GM13976 (cell line): ENCODE data around the gene EIF1.

ENCODE experiments used
- DNase-seq: peaks from one replicate; pipeline ENCODE4 v3.0.0; 2012; ENCODE audit warnings: low spot score
- in situ Hi-C: fragments of 300-500 bp; cut with MboI; formaldehyde crosslinking; loops from one replicate; pipeline ENCODE4 v1.12.0; 2022; ENCODE audit warnings: low sequenced_read_pairs, mixed read lengths, inconsistent platforms; ENCODE audit not compliant: unreplicated experiment
- TF ChIP-seq, protein P1 (sequence below): IDR thresholded peaks from 2 replicates; pipeline ENCODE4 v1.5.1; 2012; ENCODE audit warnings: borderline replicate concordance, mild to moderate bottlenecking; ENCODE audit not compliant: insufficient read depth; ENCODE audit errors: extremely low read depth, missing control alignments, control extremely low read depth

Gene EIF1

DNA sequence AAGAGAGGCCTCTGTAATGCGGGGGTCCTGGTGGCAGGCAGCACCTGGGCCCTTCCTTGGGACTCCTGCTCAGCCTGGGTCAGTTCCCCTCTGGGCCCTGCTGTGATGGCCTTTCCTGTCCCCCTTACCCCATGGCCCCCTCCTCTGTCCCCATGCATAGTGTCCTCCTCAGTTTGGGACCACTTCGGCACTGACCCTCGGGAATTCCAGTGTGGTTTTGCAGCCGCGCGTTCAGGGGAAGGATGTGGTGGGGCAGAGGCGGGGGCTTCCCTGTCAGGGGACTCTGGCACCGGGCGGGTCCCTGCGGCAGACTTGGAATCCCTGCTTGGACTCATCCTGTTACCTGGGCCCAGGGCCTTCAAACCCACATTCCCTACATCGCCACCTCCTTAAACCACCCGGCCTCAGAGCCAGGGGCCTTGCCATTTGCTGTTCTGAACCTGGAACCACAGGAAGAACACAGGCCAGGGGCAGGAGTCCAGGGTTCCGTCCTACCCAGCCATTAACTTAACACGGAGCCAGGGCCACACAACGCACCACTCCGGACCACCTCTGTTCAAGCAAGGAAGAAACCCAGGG is 31.4 kb upstream of the EIF1 start:
- no peak for DNase-seq
- in situ Hi-C loops = loop anchor here (25.0 kb wide), 1 partner anchor 745 kb away; no protein-coding TSS in a partner anchor
- TF ChIP-seq, protein P1, sequence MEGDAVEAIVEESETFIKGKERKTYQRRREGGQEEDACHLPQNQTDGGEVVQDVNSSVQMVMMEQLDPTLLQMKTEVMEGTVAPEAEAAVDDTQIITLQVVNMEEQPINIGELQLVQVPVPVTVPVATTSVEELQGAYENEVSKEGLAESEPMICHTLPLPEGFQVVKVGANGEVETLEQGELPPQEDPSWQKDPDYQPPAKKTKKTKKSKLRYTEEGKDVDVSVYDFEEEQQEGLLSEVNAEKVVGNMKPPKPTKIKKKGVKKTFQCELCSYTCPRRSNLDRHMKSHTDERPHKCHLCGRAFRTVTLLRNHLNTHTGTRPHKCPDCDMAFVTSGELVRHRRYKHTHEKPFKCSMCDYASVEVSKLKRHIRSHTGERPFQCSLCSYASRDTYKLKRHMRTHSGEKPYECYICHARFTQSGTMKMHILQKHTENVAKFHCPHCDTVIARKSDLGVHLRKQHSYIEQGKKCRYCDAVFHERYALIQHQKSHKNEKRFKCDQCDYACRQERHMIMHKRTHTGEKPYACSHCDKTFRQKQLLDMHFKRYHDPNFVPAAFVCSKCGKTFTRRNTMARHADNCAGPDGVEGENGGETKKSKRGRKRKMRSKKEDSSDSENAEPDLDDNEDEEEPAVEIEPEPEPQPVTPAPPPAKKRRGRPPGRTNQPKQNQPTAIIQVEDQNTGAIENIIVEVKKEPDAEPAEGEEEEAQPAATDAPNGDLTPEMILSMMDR = no peak

DNA sequence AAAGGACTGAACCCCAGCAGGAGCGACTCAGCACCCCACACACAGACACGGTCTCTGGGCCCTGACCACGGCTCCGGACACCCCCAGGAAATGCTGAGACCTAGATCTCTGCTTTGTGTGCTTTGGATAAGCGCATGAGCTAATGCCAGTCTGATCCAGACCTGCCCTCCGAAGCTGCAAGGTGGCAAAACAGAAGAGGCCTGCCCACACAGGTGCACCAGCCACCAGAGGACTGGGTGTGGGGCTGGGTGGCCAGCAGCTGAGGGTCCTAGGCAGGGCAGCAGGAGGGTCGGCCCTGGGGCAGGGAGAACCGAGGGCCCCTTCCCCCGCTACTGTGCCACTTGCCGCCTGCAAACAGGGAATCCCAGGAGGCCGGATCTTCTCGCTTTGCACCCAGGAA is 30.7 kb upstream of the EIF1 start:
- DNase-seq = no peak
- TF ChIP-seq, protein P1 = no peak
- in situ Hi-C loops = loop anchor here (25.0 kb wide), 1 partner anchor 746 kb away; no protein-coding TSS in a partner anchor

DNA sequence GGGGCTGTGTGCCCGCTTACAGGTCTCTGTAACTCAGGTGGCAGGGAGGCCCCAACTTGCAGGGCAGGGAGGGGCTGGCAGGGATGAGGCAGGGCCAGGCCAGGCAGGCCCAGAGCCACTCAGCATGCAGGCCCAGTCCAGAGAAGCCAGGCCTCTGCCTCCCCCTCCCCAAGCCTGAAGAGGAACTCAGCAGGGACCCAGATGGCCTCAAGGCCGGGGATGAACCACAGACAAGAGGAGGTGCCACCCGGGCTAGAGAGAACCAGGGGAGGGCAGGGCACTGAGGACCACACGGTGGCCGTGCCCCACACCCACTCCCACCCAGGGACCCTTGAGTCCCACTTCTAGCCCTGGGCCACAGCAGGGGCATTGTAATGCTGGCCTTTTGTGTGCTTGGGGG is 29.8 kb upstream of the EIF1 start:
- in situ Hi-C loops = loop anchor here (25.0 kb wide), 1 partner anchor 747 kb away; no protein-coding TSS in a partner anchor
- no peak for DNase-seq

DNA sequence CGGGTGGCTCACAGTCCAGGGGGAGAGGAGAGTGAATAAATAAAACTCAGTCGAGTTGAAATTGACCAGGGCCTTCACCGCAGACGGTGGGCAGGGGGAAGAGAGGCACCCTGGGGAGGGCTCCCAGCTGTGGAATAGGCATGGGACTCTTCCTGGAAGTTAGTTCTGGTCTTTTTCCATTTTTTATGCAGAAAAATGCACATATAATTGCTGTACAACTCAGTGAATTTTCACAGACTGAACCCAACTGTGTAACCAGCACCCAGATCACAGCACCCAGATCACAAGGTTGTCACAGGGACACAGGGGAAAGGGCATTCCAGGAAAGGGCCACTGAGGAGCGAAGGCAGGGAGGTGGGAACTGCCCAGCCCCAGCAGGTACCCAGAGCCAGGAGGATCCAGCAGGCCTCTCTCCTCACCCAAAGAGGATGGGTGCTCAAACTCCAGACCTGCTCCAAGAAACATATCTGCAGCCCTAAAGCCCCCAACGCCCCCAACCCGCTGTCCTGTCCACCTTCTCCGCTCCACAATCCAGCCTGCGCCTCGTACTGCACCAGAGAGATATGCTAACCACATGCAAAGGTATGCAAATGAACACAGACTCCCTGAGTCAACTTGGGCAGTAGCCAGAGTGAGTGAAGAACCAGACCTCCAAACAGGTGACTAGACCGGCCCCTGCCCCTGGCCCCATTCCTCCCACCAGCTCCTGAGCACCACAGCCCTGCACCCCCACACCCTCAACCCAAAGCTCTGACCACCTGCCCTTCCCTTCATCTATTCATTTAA is 29.1 kb upstream of the EIF1 start:
- no peak for DNase-seq
- in situ Hi-C loops = loop anchor here (10.0 to 25.0 kb wide), 2 partner anchors 115 to 747 kb away; no protein-coding TSS in a partner anchor
- TF ChIP-seq, protein P1 = no peak

More for the DNA sequence above, 29.8 kb upstream of the EIF1 start:
- TF ChIP-seq, protein P1 = no peak

DNA sequence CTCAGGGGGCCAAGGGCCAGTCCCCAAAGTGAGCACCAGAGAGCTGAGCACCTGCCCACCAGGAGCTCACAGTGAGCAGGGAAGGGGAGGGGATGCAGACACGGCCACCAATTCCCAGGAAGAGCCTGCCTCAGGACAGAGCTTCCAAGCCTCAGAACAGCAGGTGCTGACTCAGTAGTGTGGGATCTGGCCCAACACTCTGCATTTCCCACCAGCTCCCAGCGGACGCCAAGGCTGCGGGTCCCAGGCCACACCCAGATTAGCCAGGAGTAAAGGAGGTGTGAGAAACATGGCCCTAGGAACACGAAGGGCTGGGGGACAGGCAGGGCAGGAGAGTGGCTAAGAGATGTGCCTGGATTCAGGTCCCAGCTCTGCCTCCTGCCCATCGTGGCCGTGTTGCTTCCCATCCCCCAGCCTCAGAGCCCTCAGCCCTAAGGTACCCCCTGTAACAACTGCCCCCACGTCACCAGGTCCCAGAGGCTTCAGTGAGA is 28.4 kb upstream of the EIF1 start:
- in situ Hi-C loops = loop anchor here (10.0 to 25.0 kb wide), 2 partner anchors 115 to 748 kb away; no protein-coding TSS in a partner anchor
- DNase-seq = no peak
- TF ChIP-seq, protein P1 = no peak

DNA sequence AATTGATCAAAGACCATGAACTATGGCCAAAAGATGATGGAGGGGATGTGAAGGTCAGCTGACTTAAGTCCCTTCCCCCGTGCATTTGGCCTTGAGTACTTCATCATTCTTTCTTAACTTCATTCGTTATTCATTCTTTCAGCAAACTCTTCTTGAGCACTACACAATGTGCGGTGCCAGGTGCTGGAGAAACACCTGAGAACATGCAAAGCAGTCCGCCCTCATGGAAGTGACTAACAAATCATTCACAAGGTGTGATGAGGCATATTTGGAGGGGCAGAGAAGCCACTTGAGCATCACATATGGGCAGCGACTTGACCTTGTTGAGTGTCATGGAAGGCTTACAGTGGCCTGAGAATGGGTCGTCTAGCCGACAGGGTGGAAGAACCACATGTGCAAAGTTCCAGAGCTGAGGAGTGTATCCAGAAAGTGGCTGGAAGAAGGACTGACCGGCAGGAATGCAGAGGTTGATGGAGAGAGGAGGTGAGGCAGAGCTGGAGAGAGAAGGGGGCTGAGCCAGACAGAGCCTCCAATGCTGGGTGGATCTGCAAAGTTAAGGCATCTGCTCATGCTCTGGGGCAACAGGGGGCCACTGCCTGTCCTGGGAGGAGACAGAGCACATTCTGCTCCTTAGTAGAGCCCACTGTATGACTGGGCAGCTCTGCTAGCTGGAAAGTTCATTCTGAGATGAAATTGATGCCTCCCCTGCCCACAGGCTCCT is 25.1 kb upstream of the EIF1 start:
- in situ Hi-C loops = loop anchor here (10.0 to 25.0 kb wide), 2 partner anchors 119 to 751 kb away; no protein-coding TSS in a partner anchor
- TF ChIP-seq, protein P1 = no peak
- DNase-seq = no peak
